ENCODE results near the gene OR10G2. TPM values are rescaled to one million over a fixed set of nuclear protein-coding genes. Genes with fewer than 3 reads are reported as not detected.
"Not testable (repeated sequence)": the region's sequence is repeated elsewhere in the genome, so short reads cannot be mapped to it uniquely, and the experiment has no call there.

OR10G2 gene
- total RNA-seq, 2 donors from 2014 or later, result not detected

GRCh38 chr14:21631084-21631483 lies 3.7 kb downstream of the OR10G2 start:
- no peak for DNase-seq
- Histone ChIP-seq H3K36me3 (no peaks in the 10 kb centered on the region), H3K27ac (no peak overlapping the region), H3K9ac (ENCODE audit: low read depth in 2 of 2, low read length in 2 of 2) (no peak overlapping the region), H3K4me3 (no peak overlapping the region), H3K27me3 (no peaks in the 10 kb centered on the region), H3K4me1 (no peaks in the 10 kb centered on the region), H3K9me3 (no peaks in the 10 kb centered on the region)
- intact Hi-C loops (cut with DNase I), result no loop called here
- TF ChIP-seq CTCF (IDR thresholded peaks at IDR 0.05), result no peak

GRCh38 chr14:21630503-21630902 lies 4.2 kb downstream of the OR10G2 start:
- H3K9ac ChIP-seq (ENCODE audit: low read depth in 2 of 2, low read length in 2 of 2); H3K27me3 ChIP-seq; H3K9me3 ChIP-seq; H3K36me3 ChIP-seq; DNase-seq; H3K4me3 ChIP-seq; H3K27ac ChIP-seq; intact Hi-C loops (cut with DNase I); H3K4me1 ChIP-seq: not testable (repeated sequence)

DNA sequence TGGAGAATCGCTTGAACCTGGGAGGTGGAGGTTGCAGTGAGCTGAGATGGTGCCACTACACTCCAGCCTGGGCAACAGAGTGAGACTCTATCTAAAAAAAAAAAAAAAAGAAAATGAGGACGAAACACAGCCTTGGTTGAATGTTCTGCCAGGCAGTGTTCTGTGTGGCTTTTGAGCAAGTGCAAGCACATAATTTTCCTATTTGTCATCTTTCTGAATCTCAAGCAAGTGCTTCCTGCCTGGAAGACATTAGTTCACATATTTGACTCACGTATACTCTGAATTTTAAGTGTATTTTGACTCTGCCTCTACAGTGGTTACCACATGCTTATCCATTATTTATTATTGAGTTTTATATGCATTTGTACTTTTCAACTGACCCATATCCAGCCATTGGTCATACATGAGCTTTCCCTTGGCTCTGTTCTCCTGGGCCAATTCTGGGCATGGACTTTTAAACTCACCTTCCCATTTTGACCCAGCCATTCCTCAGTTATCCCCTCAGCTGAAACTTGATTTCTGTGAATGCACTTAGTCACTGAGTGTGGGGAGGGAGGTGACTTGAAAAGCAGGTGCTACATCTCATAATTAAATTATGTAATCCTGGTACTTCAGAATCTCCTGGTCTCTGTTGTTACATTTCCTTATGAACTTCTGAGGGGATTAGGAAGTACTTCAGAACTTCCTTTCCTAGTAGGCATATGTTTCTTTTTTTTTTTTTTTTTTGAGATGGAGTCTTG lies 8.1 kb downstream of the OR10G2 start:
- Histone ChIP-seq H3K27ac (no peak overlapping the region), H3K27me3 (no peaks in the 10 kb centered on the region), H3K9me3 (no peaks in the 10 kb centered on the region), H3K9ac (ENCODE audit: low read depth in 2 of 2, low read length in 2 of 2) (no peak overlapping the region), H3K36me3 (no peaks in the 10 kb centered on the region), H3K4me1 (no peaks in the 10 kb centered on the region), H3K4me3 (no peak overlapping the region)
- DNase-seq, result no peak
- intact Hi-C loops (cut with DNase I), result no loop called here
- no peak for TF ChIP-seq CTCF (IDR thresholded peaks at IDR 0.05)

DNA sequence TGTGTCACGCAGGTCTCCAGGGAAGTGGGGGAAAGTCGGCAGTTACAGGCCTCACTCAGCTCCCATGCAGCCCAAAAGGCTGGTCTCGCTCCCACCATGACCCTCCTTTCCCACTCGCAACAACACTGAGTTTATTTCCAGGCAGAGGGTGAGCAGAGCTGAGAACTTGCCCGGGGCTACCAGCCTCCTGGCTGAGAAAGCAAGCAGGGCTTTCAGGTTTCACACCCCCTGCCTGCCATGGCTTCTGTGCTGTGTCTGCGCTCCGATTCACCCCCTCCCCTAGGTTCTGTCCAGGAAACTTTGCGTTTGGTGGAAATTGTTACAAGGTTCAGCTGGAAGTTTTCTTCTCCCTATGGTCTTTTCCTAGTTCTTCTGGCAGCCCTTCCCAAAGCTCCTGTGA lies 17.1 kb downstream of the OR10G2 start:
- no peaks in the 10 kb centered on the region for H3K4me1 ChIP-seq
- H3K27ac ChIP-seq, result no peak overlapping the region
- H3K36me3 ChIP-seq, result no peaks in the 10 kb centered on the region
- H3K9me3 ChIP-seq, result no peaks in the 10 kb centered on the region
- no peak overlapping the region for H3K9ac ChIP-seq (ENCODE audit: low read depth in 2 of 2, low read length in 2 of 2)
- DNase-seq, result no peak
- TF ChIP-seq CTCF (IDR thresholded peaks at IDR 0.05), result no peak
- intact Hi-C loops (cut with DNase I), result no loop called here
- H3K27me3 ChIP-seq, result no peaks in the 10 kb centered on the region
- no peak overlapping the region for H3K4me3 ChIP-seq

DNA sequence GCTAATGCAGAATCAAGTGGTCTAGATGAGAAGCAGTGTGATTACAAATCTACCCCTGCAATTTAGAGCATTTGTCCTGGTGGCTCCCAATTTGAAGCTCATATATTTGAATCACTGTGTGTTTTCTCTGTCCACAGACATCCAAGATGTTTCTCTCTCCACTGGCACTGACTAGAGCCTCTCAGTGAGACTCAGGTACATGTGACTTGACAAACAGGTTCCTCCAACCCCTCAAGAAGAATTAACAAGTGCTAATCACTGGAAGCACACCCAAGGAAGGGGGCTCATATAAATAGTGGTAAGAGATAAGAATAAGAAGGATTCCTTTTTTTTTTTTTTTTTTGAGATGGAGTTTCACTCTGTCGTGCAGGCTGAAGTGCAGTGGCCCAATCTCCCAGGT lies 20.5 kb downstream of the OR10G2 start:
- Histone ChIP-seq H3K27ac (no peak overlapping the region), H3K36me3 (no peaks in the 10 kb centered on the region), H3K9me3 (no peaks in the 10 kb centered on the region), H3K4me3 (no peak overlapping the region), H3K27me3 (no peaks in the 10 kb centered on the region), H3K4me1 (no peaks in the 10 kb centered on the region), H3K9ac (ENCODE audit: low read depth in 2 of 2, low read length in 2 of 2) (no peak overlapping the region)
- intact Hi-C loops (cut with DNase I), result no loop called here
- DNase-seq, result no peak
- no peak for TF ChIP-seq CTCF (IDR thresholded peaks at IDR 0.05)

DNA sequence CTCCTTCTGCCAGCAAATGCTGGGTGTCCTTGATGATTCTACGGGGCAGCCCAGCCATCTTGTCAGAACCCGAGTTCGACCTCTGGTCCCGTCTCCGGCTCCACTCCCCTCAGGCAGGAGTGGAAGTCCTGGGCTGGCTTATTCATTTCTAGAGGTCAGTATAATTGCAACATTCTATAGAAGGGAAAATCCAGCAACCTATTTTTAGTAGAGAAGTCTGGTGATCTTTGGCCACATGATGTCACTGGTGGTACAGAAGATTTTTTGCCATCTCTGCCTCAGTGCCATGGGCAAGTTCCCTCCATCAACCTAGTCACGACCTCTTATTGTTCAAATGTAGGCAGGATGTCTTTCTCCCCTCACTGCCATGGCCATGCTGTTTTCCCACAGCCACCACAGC lies 22.4 kb downstream of the OR10G2 start:
- intact Hi-C loops (cut with DNase I), result no loop called here
- no peak for DNase-seq
- H3K27ac ChIP-seq, result no peak overlapping the region
- no peak overlapping the region for H3K4me3 ChIP-seq
- no peaks in the 10 kb centered on the region for H3K27me3 ChIP-seq
- H3K9me3 ChIP-seq, result no peaks in the 10 kb centered on the region
- TF ChIP-seq CTCF (IDR thresholded peaks at IDR 0.05), result no peak
- H3K4me1 ChIP-seq, result no peaks in the 10 kb centered on the region
- H3K9ac ChIP-seq (ENCODE audit: low read depth in 2 of 2, low read length in 2 of 2), result no peak overlapping the region
- no peaks in the 10 kb centered on the region for H3K36me3 ChIP-seq

DNA sequence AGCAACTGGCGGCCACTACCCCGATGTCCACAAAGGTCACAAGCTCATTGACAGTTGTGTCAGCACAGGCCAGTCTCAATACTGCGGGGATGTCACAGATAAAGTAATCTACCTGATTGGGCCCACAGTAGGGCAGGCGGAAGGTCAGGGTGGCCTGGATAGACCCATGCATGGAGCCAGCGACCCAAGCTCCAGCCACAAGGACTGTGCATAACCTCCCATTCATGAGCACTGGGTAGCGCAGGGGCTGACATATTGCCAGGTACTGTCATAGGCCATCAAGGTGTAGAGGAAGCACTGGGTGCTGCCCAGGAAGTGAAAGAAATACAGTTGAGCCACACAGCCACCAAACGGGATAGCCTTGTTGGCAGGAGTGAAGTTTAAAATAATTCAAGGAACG lies 32.6 kb downstream of the OR10G2 start:
- H3K4me1 ChIP-seq; H3K9me3 ChIP-seq; H3K4me3 ChIP-seq; H3K36me3 ChIP-seq; H3K9ac ChIP-seq (ENCODE audit: low read depth in 2 of 2, low read length in 2 of 2); H3K27ac ChIP-seq; intact Hi-C loops (cut with DNase I); DNase-seq; H3K27me3 ChIP-seq: not testable (repeated sequence)

Measured in colonic mucosa (tissue), 4 donors.